ENCODE measurements around the gene KCTD2. TPM values are rescaled to one million over a fixed set of nuclear protein-coding genes. Genes with fewer than 3 reads are reported as not detected.

KCTD2 gene
- polyA plus RNA-seq, 1 of the 3 experiments (the other 2 are of a cell fraction), result 27.5 TPM

GRCh38 chr17:75111777-75112335, 64.8 kb downstream of the KCTD2 start:
- no peak for DNase-seq
- H3F3A ChIP-seq (replicated peaks; ENCODE audit: insufficient read depth), result peaks cover 19% of the 10 kb centered on the region
- no peaks in the 10 kb centered on the region for H3K9me2 ChIP-seq
- ChIA-PET CTCF (interaction anchor here (0.9 to 11.4 kb wide), 10 partner anchors 18 to 150 kb away, joined by 3 to 422 read pairs (median 5); partner anchors contain the start of genes MRPL58, NT5C and NUP85), POLR2A (interaction anchor here (2.9 kb wide), 1 partner anchor 20 kb away, joined by 12 read pairs; the partner anchor contains the start of gene NT5C)
- H3K27ac ChIP-seq (ENCODE audit: low read depth in 2 of 2, low read length in 1 of 2), result no peak overlapping the region
- WGBS (ENCODE audit: low lambda C conversion rate), result 93% methylated on average over 7 of the region's 7 CpGs
- peaks cover 16% of the 10 kb centered on the region; the same call in 1 of the 2 replicates for H3K79me2 ChIP-seq (ENCODE audit: insufficient read depth)
- H3K27me3 ChIP-seq (ENCODE audit: insufficient read depth), result no peaks in the 10 kb centered on the region
- no peaks in the 10 kb centered on the region for H4K20me1 ChIP-seq (ENCODE audit: insufficient read depth)
- TF ChIP-seq USF1 (IDR thresholded peaks at IDR 0.05; ENCODE audit: borderline replicate concordance, low read depth), result no peak
- TF ChIP-seq USF2 (IDR thresholded peaks at IDR 0.05; ENCODE audit: borderline replicate concordance, low read depth, low read length), result no peak
- TF ChIP-seq PBX3 (IDR thresholded peaks at IDR 0.05), result no peak
- no peak for TF ChIP-seq EP300 (IDR thresholded peaks at IDR 0.05; ENCODE audit: borderline replicate concordance in 1 of 2, low read depth in 1 of 2, low read length in 1 of 2)
- no peak for TF ChIP-seq RXRA (IDR thresholded peaks at IDR 0.05; ENCODE audit: borderline replicate concordance, low read depth)
- no peak for TF ChIP-seq NRF1 (IDR thresholded peaks at IDR 0.05; ENCODE audit: low read depth, low read length)
- TF ChIP-seq TAF1 (IDR thresholded peaks at IDR 0.05; ENCODE audit: borderline replicate concordance, low read depth, low read length), result no peak
- TF ChIP-seq NFIC (IDR thresholded peaks at IDR 0.05; ENCODE audit: borderline replicate concordance), result no peak
- no peak for TF ChIP-seq RFX5 (IDR thresholded peaks at IDR 0.05; ENCODE audit: low read length)
- no peak for TF ChIP-seq TEAD4 (IDR thresholded peaks at IDR 0.05; ENCODE audit: borderline replicate concordance, insufficient read depth)
- TF ChIP-seq GATA2 (CRISPR knock-in tag; IDR thresholded peaks at IDR 0.05), result no peak
- no peak for TF ChIP-seq ELF1 (IDR thresholded peaks at IDR 0.05)
- TF ChIP-seq FOXM1 (IDR thresholded peaks at IDR 0.05; ENCODE audit: low read depth), result no peak
- TF ChIP-seq FOXJ3 (CRISPR knock-in tag; IDR thresholded peaks at IDR 0.05), result no peak
- TF ChIP-seq MAX (IDR thresholded peaks at IDR 0.05; ENCODE audit: low read depth), result no peak
- no peak for TF ChIP-seq POLR2AphosphoS5 (IDR thresholded peaks at IDR 0.05; ENCODE audit: low read depth, low read length)
- TF ChIP-seq CTCF (IDR thresholded peaks at IDR 0.05), result no peak
- TF ChIP-seq REST (IDR thresholded peaks at IDR 0.05; ENCODE audit: low read depth, low read length), result no peak
- 0 out of 2 replicates have a peak overlapping the region, but pooled peaks have one; percentile 12 for H3K4me2 ChIP-seq
- H3K9ac ChIP-seq, result no peak overlapping the region
- no peaks in the 10 kb centered on the region for H3K9me3 ChIP-seq
- peaks cover 0 to 15% of the 10 kb centered on the region in 2 experiments; a peak in 1 of 4 replicates for H3K4me1 ChIP-seq (ENCODE audit: control insufficient read depth in 1 of 2, insufficient read depth in 2 of 2, low read depth in 1 of 2, low read length in 1 of 2)
- H2AFZ ChIP-seq (ENCODE audit: low read depth), result no peak overlapping the region
- H3K4me3 ChIP-seq (ENCODE audit: low read depth in 2 of 2, low read length in 1 of 2), result no peak overlapping the region
- peaks cover 0 to 9% of the 10 kb centered on the region in 2 experiments for H3K36me3 ChIP-seq (replicated peaks in 1 of 2; ENCODE audit: control insufficient read depth in 1 of 2, insufficient read depth in 2 of 2, low read length in 1 of 2)
